ENCODE data around the gene PCDH17. TPM values are rescaled to one million over a fixed set of nuclear protein-coding genes. Genes with fewer than 3 reads are reported as not detected.

PCDH17 gene
- total and polyA plus RNA-seq, 2 of the 8 experiments (the other 6 are each of a cell fraction or from before 2014, with no cell fraction given) = 0.20 to 0.60 TPM

GRCh38 chr13:57633950-57634838, 2.6 kb downstream of the PCDH17 start:
- Histone ChIP-seq H3K9ac (replicated peaks in 1 of 4; ENCODE audit: extremely low read depth in 1 of 4, low read depth in 3 of 4, low read length in 3 of 4) (no peak overlapping the region), H3K14ac (ENCODE audit: insufficient read length) (no peak overlapping the region), H2AK5ac (ENCODE audit: low read depth, low read length) (no peak overlapping the region), H4K5ac (ENCODE audit: insufficient read length, low read depth, low read length) (no peak overlapping the region), H3K4me1 (replicated peaks in 1 of 4; ENCODE audit: control insufficient read depth in 3 of 4, insufficient read depth in 4 of 4, low read length in 3 of 4) (peaks cover 0 to 18% (median 7%) of the 10 kb centered on the region in 4 experiments; a peak in 6 of 7 replicates), H3K4me2 (ENCODE audit: insufficient read depth in 1 of 2, low read depth in 2 of 2, low read length in 2 of 2) (peak overlapping the region; percentile 38 to 98; a peak in 3 of 4 replicates), H2BK12ac (ENCODE audit: low read depth, low read length) (peak overlapping the region; percentile 18; the same call in 1 of the 2 replicates), H2AFZ (ENCODE audit: low read length) (0 out of 2 replicates have a peak overlapping the region, but pooled peaks have one; percentile 28), H3K18ac (ENCODE audit: extremely low read depth, low read length) (peak overlapping the region; percentile 13; the same call in 1 of the 2 replicates), H2BK5ac (ENCODE audit: low read depth, low read length) (no peak overlapping the region), H3K27me3 (replicated peaks in 1 of 4; ENCODE audit: control insufficient read depth in 3 of 4, extremely low read depth in 1 of 4, insufficient read depth in 3 of 4, low read length in 3 of 4) (peaks cover 22 to 54% (median 48%) of the 10 kb centered on the region in 4 experiments), H3K79me2 (ENCODE audit: control insufficient read depth in 1 of 2, insufficient read depth in 2 of 2, low read length in 2 of 2) (no peaks in the 10 kb centered on the region), H3K23ac (ENCODE audit: insufficient read length) (no peak overlapping the region), H2BK20ac (ENCODE audit: low read length) (no peak overlapping the region), H4K91ac (replicated peaks; ENCODE audit: insufficient read length, low read length) (no peak overlapping the region), H3K36me3 (ENCODE audit: control insufficient read depth in 2 of 4, insufficient read depth in 4 of 4, low read length in 3 of 4) (peaks cover 0 to 5% (median 0%) of the 10 kb centered on the region in 4 experiments; a peak in 1 of 8 replicates), H3K23me2 (ENCODE audit: low read depth, low read length) (peaks cover 42% of the 10 kb centered on the region), H3K79me1 (ENCODE audit: low read depth, low read length) (no peaks in the 10 kb centered on the region), H2BK15ac (ENCODE audit: low read length) (no peak overlapping the region), H3K4ac (replicated peaks; ENCODE audit: insufficient read length, low read depth, low read length) (no peak overlapping the region), H3K56ac (replicated peaks; ENCODE audit: insufficient read length, low read depth, low read length) (no peak overlapping the region), H3K9me3 (ENCODE audit: insufficient read depth in 2 of 2, low read depth in 1 of 2, low read length in 1 of 2) (peaks cover 0 to 10% of the 10 kb centered on the region in 2 experiments; a peak in 1 of 4 replicates), H3K27ac (ENCODE audit: low read depth, low read length) (no peak overlapping the region), H3K4me3 (ENCODE audit: extremely low read depth in 1 of 4, insufficient read depth in 2 of 4, low read depth in 3 of 4, low read length in 4 of 4) (peak overlapping the region in 2 of 4 experiments; percentile 31 to 73; a peak in 3 of 8 replicates), H4K8ac (ENCODE audit: extremely low read depth, insufficient read depth, low read length) (peak overlapping the region; percentile 4; the same call in 1 of the 2 replicates), H2BK120ac (replicated peaks; ENCODE audit: low read depth, low read length) (no peak overlapping the region), H4K20me1 (replicated peaks in 1 of 2; ENCODE audit: control insufficient read depth in 1 of 2, insufficient read depth in 2 of 2, low read length in 2 of 2) (peaks cover 0 to 3% of the 10 kb centered on the region in 2 experiments)
- FAIRE-seq (no peak), DNase-seq (ENCODE audit: low read depth in 1 of 2, low spot score in 2 of 2) (peak in 1 of 2 experiments; percentile 65)
- ChIA-PET POLR2A (ENCODE audit: partially characterized antibody) (interaction anchor here (0.8 kb wide), 1 partner anchor 66 kb away, joined by 3 read pairs; no protein-coding TSS in a partner anchor), CTCF (ENCODE audit: partially characterized antibody) (interaction anchor here (0.6 to 5.1 kb wide), 35 partner anchors 8 to 1625 kb away, joined by 3 to 38 read pairs (median 4); no protein-coding TSS in a partner anchor)
- TF ChIP-seq, protein P1, sequence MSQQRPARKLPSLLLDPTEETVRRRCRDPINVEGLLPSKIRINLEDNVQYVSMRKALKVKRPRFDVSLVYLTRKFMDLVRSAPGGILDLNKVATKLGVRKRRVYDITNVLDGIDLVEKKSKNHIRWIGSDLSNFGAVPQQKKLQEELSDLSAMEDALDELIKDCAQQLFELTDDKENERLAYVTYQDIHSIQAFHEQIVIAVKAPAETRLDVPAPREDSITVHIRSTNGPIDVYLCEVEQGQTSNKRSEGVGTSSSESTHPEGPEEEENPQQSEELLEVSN (IDR thresholded peaks at IDR 0.05) = no peak
- WGBS, 2 experiments (ENCODE audit: extremely low coverage in 1 of 2, insufficient coverage in 1 of 2, insufficient read length in 1 of 2, insufficient replicate concordance in 2 of 2, low coverage in 1 of 2, low lambda C conversion rate in 2 of 2, missing lambda C conversion rate in 1 of 2) = 90% methylated on average over 66 of the region's 78 CpGs; no CpG with 5 or more reads in 1 of the 2 experiments

Measured in H1 (cell line).